Stimulated activated memory B cell treated with anti-CD40 and anti-IgM and Interleukin-4, amounts not matched to agents 10 μg/mL and 1 μg/mL and 100 μg/mL, for 72 hours (primary cell): ENCODE results near the gene DEFB113.
A peak's percentile ranks its signal among the peaks of the same experiment; 100 is the strongest.

ENCODE experiments used
- ATAC-seq: fragments of 150-1000 bp; cut with Tn5 transposase; 2 replicates; pipeline ENCODE4 v1.10.0; 2021
- H3K27ac Mint-ChIP-seq: one replicate; pipeline ENCODE4 v1.8.0; 2022; ENCODE audit warnings: mild to moderate bottlenecking, mixed read lengths
- H3K27me3 Mint-ChIP-seq: one replicate; pipeline ENCODE4 v1.8.0; 2022; ENCODE audit warnings: mixed read lengths
- H3K36me3 Mint-ChIP-seq: one replicate; pipeline ENCODE4 v1.8.0; 2022; ENCODE audit warnings: mixed read lengths
- H3K4me1 Mint-ChIP-seq: one replicate; pipeline ENCODE4 v1.8.0; 2022; ENCODE audit warnings: mixed read lengths
- H3K4me3 Mint-ChIP-seq: one replicate; pipeline ENCODE4 v1.8.0; 2022; ENCODE audit warnings: mild to moderate bottlenecking, moderate library complexity, mixed read lengths
- H3K9me3 Mint-ChIP-seq: one replicate; pipeline ENCODE4 v1.8.0; 2022; ENCODE audit warnings: mixed read lengths

DEFB113 gene, protein sequence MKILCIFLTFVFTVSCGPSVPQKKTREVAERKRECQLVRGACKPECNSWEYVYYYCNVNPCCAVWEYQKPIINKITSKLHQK

DNA sequence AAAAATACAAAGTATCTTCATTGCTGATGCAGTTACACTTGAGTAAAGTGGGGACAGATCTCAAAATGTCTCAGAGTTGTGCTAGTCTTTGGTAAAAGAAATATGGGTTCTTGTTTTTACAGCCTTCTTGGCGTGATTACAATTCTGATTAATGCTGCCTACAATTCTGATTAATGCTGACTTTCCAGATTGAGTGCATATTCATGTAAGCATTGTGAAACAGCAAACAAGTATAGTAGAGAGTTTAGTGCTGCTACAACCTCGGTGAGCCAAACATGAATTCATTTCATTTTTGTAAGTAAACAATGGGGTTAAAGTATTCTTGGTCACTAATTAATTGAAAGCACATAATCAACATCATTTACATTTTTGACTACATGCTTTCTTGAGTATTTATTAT is at the start of gene DEFB113:
Gene DEFB113 (minus strand): TSS at position 21 of the 400 bp plus-strand sequence. CDS start 0 bp downstream, at position 21.
- H3K27me3 Mint-ChIP-seq: no peaks in the 10 kb centered on the region
- ATAC-seq: no peak
- H3K4me3 Mint-ChIP-seq: no peak within 1 kb of the TSS
- H3K4me1 Mint-ChIP-seq: no peaks in the 10 kb centered on the region
- H3K9me3 Mint-ChIP-seq: peaks cover 6% of the 10 kb centered on the region
- no peak within 1 kb of the TSS for H3K27ac Mint-ChIP-seq
- H3K36me3 Mint-ChIP-seq: no peaks in the 10 kb centered on the region

DNA sequence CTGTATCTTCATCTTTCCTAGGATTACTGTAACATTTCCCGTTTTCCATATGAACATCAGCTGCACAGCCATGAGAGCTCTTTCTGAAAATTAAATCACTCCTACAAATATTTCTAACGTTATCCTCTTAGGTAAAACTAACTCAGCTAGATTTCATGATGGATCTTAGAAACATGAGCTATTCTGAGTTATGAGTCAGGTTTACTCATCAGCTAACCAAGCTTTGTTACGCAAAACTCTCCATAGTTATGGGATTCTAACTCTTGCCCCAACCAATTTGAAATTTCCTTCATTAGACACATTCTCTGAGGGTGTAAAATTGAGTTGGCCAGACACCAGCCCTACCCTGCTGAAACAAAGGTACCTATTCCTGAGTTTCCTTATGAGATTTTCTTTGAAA is 38.4 kb upstream of the DEFB113 start:
- Mint-ChIP-seq H3K36me3 (no peaks in the 10 kb centered on the region), H3K4me1 (no peaks in the 10 kb centered on the region), H3K27ac (no peak overlapping the region), H3K4me3 (no peak overlapping the region), H3K9me3 (peaks cover 4% of the 10 kb centered on the region), H3K27me3 (no peaks in the 10 kb centered on the region)
- ATAC-seq: no peak

DNA sequence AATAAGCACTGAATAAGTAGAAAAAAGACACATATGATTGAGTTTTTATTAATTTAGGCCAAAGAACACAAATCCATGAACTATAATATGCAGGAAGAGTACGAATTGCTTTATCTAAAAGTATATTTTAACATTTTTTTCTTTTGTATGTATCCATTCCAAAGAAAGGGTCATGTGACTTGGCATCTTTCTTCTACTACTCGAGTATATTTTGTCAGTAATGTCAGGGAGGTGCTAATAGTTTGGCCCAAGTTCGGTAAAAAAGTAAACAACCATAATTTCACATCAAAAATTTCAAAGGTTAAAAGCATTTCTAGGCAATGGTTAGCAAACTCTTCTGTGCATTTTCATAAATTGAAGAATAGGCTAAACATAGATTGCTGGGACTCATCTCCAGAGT is 33.7 kb upstream of the DEFB113 start:
- no peaks in the 10 kb centered on the region for H3K36me3 Mint-ChIP-seq
- H3K27ac Mint-ChIP-seq: no peak overlapping the region
- ATAC-seq: no peak
- no peak overlapping the region for H3K4me3 Mint-ChIP-seq
- no peaks in the 10 kb centered on the region for H3K4me1 Mint-ChIP-seq
- H3K9me3 Mint-ChIP-seq: peaks cover 6% of the 10 kb centered on the region
- no peaks in the 10 kb centered on the region for H3K27me3 Mint-ChIP-seq

DNA sequence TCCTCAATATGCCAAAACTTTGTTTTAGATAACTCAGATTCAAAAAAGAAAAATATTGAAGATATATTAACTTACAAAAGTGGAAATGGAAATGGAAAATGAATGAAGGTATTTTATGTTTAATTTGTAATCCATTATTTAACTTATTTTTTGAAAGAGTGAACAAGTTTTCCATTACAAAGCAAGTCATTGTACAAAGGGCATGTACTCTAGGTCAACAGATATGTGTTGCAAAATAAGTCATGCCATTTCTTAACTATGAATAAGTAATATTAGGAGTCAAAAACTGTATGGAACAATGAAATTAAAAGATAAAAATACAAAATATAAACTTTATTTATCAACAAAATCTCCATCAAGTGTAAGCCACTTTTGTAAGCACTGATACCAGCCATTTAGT is 25.9 kb upstream of the DEFB113 start:
- H3K27ac Mint-ChIP-seq: no peak overlapping the region
- H3K4me1 Mint-ChIP-seq: no peaks in the 10 kb centered on the region
- H3K27me3 Mint-ChIP-seq: no peaks in the 10 kb centered on the region
- ATAC-seq: no peak
- H3K4me3 Mint-ChIP-seq: no peak overlapping the region
- peaks cover 4% of the 10 kb centered on the region for H3K9me3 Mint-ChIP-seq
- H3K36me3 Mint-ChIP-seq: no peaks in the 10 kb centered on the region

DNA sequence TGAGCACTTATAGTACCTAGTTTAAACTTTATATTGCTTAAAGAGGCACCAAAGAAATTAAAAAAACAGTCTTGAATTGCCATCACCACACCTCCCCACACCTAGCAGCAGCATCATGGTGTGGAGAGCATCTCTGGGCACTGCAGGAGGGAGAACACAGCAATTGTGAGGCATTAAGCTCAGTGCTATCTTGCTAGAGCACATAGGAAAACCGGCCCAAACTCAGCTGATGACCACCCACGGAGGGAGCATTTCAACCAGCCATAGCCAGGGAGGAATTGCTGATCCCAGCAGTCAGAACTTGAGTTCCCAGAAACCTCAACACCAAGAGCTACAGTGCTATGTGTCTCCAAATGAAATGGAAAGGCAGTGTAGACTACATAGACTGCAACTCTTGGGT is 19.5 kb upstream of the DEFB113 start:
- H3K27me3 Mint-ChIP-seq: no peaks in the 10 kb centered on the region
- ATAC-seq: no peak
- H3K4me1 Mint-ChIP-seq: no peaks in the 10 kb centered on the region
- no peaks in the 10 kb centered on the region for H3K36me3 Mint-ChIP-seq
- H3K9me3 Mint-ChIP-seq: peaks cover 4% of the 10 kb centered on the region
- H3K4me3 Mint-ChIP-seq: no peak overlapping the region
- no peak overlapping the region for H3K27ac Mint-ChIP-seq

DNA sequence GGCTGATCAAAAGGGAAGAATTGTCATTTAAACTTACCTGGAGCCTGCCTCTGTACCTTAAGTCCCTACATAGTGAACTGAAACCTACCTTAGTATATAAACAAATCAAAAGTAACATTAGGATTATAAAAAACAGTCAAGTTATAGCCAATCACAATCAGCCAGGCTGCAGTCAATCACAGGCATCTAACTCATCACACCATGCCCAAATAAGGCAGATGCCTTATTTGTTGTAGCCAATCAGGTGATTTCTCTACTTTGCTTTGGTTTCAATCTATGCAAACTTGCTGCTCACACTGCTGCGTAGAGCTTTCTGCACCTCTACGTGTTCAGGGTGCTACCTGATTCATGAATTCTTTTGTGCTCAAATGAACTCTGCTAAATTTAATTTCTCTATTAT is 18.3 kb upstream of the DEFB113 start:
- Mint-ChIP-seq H3K4me3 (no peak overlapping the region), H3K9me3 (peaks cover 4% of the 10 kb centered on the region), H3K27ac (no peak overlapping the region), H3K27me3 (no peaks in the 10 kb centered on the region), H3K36me3 (no peaks in the 10 kb centered on the region), H3K4me1 (no peaks in the 10 kb centered on the region)
- ATAC-seq: no peak

DNA sequence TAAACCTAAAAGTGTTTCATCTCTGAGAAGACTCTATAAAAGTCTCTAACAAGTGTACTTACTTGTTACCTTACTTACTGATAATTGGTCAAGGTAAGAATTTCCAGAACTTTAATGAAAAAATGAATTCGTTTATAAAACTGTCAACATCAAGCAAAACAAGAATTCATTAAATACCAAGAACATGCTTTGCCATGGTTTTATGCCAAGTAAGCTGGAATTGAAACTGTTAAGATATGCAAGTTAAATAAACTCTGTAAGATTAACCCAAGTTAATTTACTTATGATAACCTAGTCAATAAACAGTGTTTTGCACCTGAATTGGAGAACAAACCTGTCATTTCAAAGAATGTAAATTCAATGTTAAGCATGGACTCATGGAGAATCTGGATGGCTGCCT is 17.1 kb upstream of the DEFB113 start:
- Mint-ChIP-seq H3K27me3 (no peaks in the 10 kb centered on the region), H3K4me3 (no peak overlapping the region), H3K9me3 (no peaks in the 10 kb centered on the region), H3K4me1 (no peaks in the 10 kb centered on the region), H3K27ac (no peak overlapping the region), H3K36me3 (no peaks in the 10 kb centered on the region)
- no peak for ATAC-seq

DNA sequence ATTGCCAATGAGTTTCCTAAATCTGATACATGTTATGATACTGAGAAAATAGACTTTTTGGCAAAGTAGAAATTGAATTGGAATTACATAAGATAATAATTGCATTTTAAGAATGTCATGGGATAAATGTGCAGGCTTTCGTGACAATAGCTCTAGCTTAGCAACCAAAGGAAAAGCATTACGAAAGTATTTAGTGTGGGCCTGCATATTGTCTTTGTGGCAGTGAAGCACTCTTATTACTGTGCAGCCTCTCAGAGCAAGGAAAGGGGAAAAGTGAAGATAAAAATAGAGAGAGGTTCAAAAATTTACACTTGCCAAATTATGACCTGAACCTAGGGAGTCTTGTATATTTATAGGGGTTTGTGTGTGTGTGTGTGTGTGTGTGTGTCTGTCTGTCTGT is 12.6 kb upstream of the DEFB113 start:
- ATAC-seq: no peak
- H3K27me3 Mint-ChIP-seq: no peaks in the 10 kb centered on the region
- H3K36me3 Mint-ChIP-seq: no peaks in the 10 kb centered on the region
- no peaks in the 10 kb centered on the region for H3K4me1 Mint-ChIP-seq
- no peak overlapping the region for H3K4me3 Mint-ChIP-seq
- peaks cover 3% of the 10 kb centered on the region for H3K9me3 Mint-ChIP-seq
- no peak overlapping the region for H3K27ac Mint-ChIP-seq

DNA sequence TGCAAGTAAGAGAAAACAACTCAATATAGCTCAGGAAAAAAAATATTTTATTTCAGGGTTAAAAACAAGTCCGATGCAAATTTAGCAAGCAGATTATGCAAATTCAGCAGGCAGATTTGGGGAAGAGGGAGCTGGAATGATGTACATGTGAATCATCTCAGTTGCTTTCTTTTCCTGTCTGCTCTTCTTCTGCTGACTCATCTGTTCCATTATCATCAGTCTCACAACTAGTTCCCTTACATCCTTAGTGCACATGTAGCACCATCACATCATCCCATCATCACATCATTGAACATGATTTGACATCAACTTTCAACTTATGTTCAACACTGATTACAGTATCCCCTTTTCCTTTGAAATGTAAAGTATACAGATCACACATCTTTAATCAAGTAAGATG is 11.5 kb upstream of the DEFB113 start:
- H3K4me3 Mint-ChIP-seq: no peak overlapping the region
- no peak for ATAC-seq
- no peaks in the 10 kb centered on the region for H3K4me1 Mint-ChIP-seq
- H3K27ac Mint-ChIP-seq: no peak overlapping the region
- H3K9me3 Mint-ChIP-seq: peaks cover 4% of the 10 kb centered on the region
- no peaks in the 10 kb centered on the region for H3K36me3 Mint-ChIP-seq
- no peaks in the 10 kb centered on the region for H3K27me3 Mint-ChIP-seq

DNA sequence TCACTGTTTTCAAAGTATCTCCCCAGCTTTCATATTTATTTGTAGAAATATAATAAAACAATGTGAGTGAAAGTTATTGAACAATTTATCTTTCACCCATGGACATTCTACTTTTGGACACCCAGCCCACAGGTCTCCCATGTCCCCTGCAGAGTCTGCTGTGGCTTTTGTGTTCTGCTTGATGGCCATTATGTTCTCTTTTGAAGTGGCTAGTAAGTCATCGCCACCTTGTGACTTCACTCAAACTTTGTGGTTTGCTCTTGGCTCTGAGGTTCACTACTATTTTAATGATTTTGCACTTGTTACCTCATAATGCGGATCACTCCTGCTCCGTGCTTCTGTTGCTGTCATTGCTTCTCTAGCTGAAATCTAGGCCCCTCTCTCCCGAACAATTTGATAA is 10.2 kb upstream of the DEFB113 start:
- no peaks in the 10 kb centered on the region for H3K36me3 Mint-ChIP-seq
- peaks cover 6% of the 10 kb centered on the region for H3K9me3 Mint-ChIP-seq
- no peak overlapping the region for H3K27ac Mint-ChIP-seq
- H3K4me1 Mint-ChIP-seq: no peaks in the 10 kb centered on the region
- no peak overlapping the region for H3K4me3 Mint-ChIP-seq
- no peaks in the 10 kb centered on the region for H3K27me3 Mint-ChIP-seq
- no peak for ATAC-seq

DNA sequence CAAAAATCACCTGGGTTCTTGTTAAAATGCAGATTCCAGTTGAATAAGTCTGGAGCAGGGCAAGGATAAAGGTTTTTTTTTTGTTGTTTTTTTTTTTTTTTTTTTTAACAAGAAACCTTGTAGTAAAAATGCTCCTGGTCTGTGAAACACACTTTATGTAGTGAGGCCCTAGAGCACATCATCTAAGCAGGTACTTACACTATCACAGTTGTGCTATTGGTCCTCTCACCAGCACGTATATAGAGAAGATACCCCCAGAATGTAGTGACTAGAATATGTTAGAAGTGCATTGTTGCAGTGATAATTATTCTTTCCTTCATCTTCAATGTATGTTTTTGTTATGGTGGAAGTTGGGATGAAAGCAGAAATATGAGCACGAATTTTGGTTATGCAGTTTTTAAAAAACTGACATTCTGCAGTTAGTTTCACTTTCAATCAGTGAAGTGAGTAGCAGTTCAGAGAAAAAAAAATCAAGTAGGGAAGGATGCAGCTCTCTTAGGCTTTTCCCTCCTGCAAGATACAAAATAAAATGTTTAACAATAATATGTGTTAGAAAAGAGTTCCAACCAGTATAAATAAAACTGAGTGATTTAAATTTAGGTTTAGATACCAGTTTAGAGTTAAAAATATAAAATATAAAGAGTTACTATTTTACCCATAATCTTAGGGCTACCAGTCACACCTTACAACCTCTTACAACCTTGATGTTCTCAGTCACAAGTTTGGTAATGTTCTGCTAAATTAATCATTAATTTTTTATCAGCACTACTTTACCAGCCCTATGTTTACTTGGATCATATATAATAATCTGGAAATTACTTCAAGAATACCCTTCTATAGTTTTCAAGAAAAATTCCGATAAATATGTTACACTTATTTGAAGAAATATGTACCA is 9.2 kb upstream of the DEFB113 start:
- no peaks in the 10 kb centered on the region for H3K36me3 Mint-ChIP-seq
- H3K9me3 Mint-ChIP-seq: peaks cover 6% of the 10 kb centered on the region
- peak overlapping the region; percentile 17 for H3K4me3 Mint-ChIP-seq
- H3K27me3 Mint-ChIP-seq: no peaks in the 10 kb centered on the region
- H3K27ac Mint-ChIP-seq: no peak overlapping the region
- ATAC-seq: no peak
- H3K4me1 Mint-ChIP-seq: no peaks in the 10 kb centered on the region

DNA sequence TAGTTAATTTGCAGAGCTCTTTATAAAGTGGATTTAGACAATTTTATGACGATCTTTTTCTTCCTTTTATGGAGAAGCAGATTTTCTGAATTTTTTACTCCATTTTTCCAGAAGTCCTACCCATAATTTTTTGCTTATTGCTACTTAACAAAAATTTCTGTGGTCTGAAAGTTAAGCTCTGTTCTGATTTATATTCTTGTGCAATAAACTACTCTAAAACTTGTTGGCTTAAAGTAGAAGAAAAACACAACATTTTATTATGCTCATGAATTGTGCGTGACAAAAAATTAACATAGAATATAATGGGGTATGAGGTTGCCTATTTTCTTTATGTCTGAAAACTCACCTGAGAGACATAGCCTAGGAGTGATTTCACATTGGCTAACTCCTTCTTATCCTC is 2.6 kb downstream of the DEFB113 start:
- H3K36me3 Mint-ChIP-seq: no peaks in the 10 kb centered on the region
- no peak overlapping the region for H3K4me3 Mint-ChIP-seq
- ATAC-seq: no peak
- no peaks in the 10 kb centered on the region for H3K4me1 Mint-ChIP-seq
- no peaks in the 10 kb centered on the region for H3K27me3 Mint-ChIP-seq
- H3K27ac Mint-ChIP-seq: no peak overlapping the region
- peaks cover 3% of the 10 kb centered on the region for H3K9me3 Mint-ChIP-seq

DNA sequence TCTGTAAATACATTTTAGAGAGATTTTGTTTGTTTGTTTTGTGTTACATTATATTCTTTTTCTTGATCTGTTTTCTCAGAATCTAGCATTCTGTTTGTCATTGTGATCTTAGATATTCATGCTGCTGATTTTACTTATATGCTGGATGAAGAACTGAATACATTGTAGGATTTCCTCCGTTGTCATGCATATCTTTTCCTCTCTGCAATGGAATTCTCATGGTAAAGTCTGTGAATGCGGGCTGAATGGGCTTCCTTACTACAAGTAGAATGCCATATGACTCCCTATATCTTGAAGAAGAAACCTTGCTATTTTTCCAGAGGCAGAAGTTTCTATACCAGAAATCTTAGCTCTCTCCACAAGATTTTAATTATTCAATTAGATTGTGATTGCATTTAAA is 3.1 kb downstream of the DEFB113 start:
- no peaks in the 10 kb centered on the region for H3K36me3 Mint-ChIP-seq
- no peak for ATAC-seq
- no peaks in the 10 kb centered on the region for H3K27me3 Mint-ChIP-seq
- H3K4me1 Mint-ChIP-seq: no peaks in the 10 kb centered on the region
- no peak overlapping the region for H3K27ac Mint-ChIP-seq
- H3K4me3 Mint-ChIP-seq: no peak overlapping the region
- peaks cover 2% of the 10 kb centered on the region for H3K9me3 Mint-ChIP-seq

DNA sequence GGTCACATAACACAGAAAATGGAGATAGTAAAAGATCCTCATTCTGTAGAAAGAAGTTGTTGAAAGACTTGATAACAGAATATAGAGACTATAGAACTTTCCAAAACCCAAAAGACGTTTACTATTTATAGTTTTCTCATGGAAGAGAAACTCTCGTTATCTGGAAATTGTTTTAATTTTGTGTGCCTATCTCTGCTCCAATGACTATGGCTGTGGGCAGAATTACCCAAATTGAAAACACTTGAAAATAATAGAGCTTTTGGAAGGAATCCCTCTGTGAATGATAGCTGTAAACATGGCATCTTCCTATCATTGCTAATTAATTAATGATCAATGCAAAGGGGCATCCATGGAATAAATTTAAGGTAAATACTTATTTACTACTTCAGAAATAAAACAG is 5.4 kb downstream of the DEFB113 start, which contains the start of gene DEFB114:
Gene DEFB114 (minus strand): TSS at position 101 of the 400 bp plus-strand sequence. CDS start 59 bp downstream, at position 42.
- Mint-ChIP-seq H3K36me3 (no peaks in the 10 kb centered on the region), H3K4me3 (no peak within 1 kb of the TSS), H3K27ac (no peak within 1 kb of the TSS), H3K4me1 (no peaks in the 10 kb centered on the region), H3K9me3 (no peaks in the 10 kb centered on the region), H3K27me3 (no peaks in the 10 kb centered on the region)
- no peak for ATAC-seq

DNA sequence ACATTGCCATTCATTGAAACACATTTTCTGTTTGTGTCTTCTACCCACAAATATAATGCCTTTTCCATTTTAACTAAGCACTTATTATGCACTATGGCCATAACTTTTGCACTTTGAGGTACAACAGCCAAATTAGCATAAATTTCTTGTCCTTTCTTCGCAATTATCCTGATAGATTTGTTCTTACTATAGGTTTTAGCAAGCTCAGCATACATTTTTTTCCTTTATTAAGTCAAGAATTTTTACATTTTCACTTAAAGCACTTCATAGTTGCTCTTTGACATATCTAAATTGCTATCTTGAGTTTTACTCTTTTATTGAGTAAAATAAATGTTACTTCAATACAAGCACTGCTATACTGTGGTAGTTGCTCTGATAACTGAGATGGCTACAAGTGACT is 11.2 kb downstream of the DEFB113 start:
- no peak overlapping the region for H3K27ac Mint-ChIP-seq

DNA sequence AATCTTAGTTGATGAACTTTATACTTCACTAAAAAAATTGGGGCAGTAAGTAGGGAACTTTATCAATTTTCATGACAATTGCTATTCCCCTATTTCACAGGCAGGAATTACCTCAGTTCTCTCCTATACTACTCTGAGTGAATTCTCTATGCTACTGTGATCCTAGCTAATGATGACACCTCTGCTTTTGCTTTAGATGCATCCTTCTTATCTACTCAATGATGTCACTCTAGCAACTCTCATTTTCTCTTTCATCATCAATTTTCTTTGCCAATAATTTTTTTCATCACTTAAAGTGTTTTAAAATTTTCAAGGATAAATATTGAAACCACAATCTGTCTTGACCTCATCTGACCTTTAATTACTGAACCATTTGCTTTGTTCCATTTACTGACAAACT is 13.6 kb downstream of the DEFB113 start:
- ATAC-seq: no peak
- no peaks in the 10 kb centered on the region for H3K36me3 Mint-ChIP-seq
- H3K27ac Mint-ChIP-seq: no peak overlapping the region
- H3K27me3 Mint-ChIP-seq: no peaks in the 10 kb centered on the region
- H3K4me1 Mint-ChIP-seq: no peaks in the 10 kb centered on the region
- H3K4me3 Mint-ChIP-seq: no peak overlapping the region
- H3K9me3 Mint-ChIP-seq: peaks cover 7% of the 10 kb centered on the region

More for the DNA sequence above, 11.2 kb downstream of the DEFB113 start:
- Mint-ChIP-seq H3K9me3 (peaks cover 7% of the 10 kb centered on the region), H3K4me1 (no peaks in the 10 kb centered on the region), H3K27me3 (no peaks in the 10 kb centered on the region), H3K36me3 (no peaks in the 10 kb centered on the region), H3K4me3 (no peak overlapping the region)
- no peak for ATAC-seq
